Upper lobe of right lung (tissue), 1 donor: ENCODE results near the gene PTPRH. TPM values are rescaled to one million over a fixed set of nuclear protein-coding genes. Genes with fewer than 3 reads are reported as not detected.

ENCODE experiments used
- ATAC-seq: fragments of 200-7000 bp; cut with Tn5 transposase; one replicate; pipeline ENCODE4 v1.9.1; 2020; ENCODE audit warnings: mild to moderate bottlenecking, moderate library complexity
- DNase-seq: peaks from one replicate; pipeline ENCODE4 v3.0.0-alpha.2; 2020
- H3K27ac ChIP-seq: fragments of 200-600 bp; one replicate; pipeline ENCODE4 v1.8.0; 2022
- H3K27me3 ChIP-seq: fragments of 200-600 bp; one replicate; pipeline ENCODE4 v1.8.0; 2022; ENCODE audit warnings: mild to moderate bottlenecking
- H3K36me3 ChIP-seq: fragments of 200-600 bp; one replicate; pipeline ENCODE4 v1.8.0; 2022
- H3K4me1 ChIP-seq: fragments of 200-600 bp; one replicate; pipeline ENCODE4 v1.8.0; 2022
- H3K4me3 ChIP-seq: fragments of 200-600 bp; one replicate; pipeline ENCODE4 v1.8.0; 2022; ENCODE audit warnings: mild to moderate bottlenecking
- H3K9me3 ChIP-seq: fragments of 200-600 bp; one replicate; pipeline ENCODE4 v1.8.0; 2022
- intact Hi-C: fragments of 100-400 bp; cut with DNase I; formaldehyde crosslinking; loops from one replicate; pipeline ENCODE4 v1.11.0; 2022
- total RNA-seq: library from RNA; stranded (reverse); fragmentation: NEBNext Ultra II Directional; extraction: Animal tissue kit (Norgen Biotek cat#: 25700); gene quantifications from one replicate; pipeline ENCODE4 v1.2.1, GENCODE V29; 2021
- TF ChIP-seq, protein P1 (sequence below): fragments of 200-600 bp; IDR thresholded peaks from one replicate; pipeline ENCODE4 v1.8.0; 2022; ENCODE audit warnings: antibody characterized with exemption
- donor health status: DM: no; HTN: yes; CAD: no; lungs with severe emphysema.

PTPRH gene
- total RNA-seq, 1 donor from 2014 or later, result not detected

DNA sequence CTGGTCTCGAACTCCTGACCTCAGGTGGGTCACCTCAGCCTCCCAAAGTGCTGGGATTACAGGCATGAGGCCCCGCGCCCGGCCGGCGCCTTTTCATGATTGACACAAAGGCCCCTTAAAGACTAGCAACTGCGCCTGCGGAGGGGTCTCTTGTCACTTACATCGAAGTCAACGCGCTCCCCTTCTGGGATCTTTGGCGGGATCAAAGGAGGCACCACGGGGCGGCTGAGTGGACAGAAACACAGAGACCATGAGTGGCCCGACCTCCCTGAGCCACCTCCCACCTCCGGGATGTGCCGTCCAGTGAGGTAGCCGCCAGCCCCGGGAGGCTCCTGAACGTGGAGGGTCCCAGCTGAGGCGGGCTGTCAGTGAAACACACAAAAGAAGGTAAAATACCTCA lies 67.6 kb downstream of the PTPRH start:
- no peak overlapping the region for H3K27ac ChIP-seq
- no peaks in the 10 kb centered on the region for H3K36me3 ChIP-seq
- intact Hi-C loops, result loop anchor here (5.0 kb wide), 1 partner anchor 361 kb away; no protein-coding TSS in a partner anchor
- no peaks in the 10 kb centered on the region for H3K9me3 ChIP-seq
- TF ChIP-seq, protein P1, sequence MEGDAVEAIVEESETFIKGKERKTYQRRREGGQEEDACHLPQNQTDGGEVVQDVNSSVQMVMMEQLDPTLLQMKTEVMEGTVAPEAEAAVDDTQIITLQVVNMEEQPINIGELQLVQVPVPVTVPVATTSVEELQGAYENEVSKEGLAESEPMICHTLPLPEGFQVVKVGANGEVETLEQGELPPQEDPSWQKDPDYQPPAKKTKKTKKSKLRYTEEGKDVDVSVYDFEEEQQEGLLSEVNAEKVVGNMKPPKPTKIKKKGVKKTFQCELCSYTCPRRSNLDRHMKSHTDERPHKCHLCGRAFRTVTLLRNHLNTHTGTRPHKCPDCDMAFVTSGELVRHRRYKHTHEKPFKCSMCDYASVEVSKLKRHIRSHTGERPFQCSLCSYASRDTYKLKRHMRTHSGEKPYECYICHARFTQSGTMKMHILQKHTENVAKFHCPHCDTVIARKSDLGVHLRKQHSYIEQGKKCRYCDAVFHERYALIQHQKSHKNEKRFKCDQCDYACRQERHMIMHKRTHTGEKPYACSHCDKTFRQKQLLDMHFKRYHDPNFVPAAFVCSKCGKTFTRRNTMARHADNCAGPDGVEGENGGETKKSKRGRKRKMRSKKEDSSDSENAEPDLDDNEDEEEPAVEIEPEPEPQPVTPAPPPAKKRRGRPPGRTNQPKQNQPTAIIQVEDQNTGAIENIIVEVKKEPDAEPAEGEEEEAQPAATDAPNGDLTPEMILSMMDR, result no peak
- no peaks in the 10 kb centered on the region for H3K4me1 ChIP-seq
- DNase-seq (no peak), ATAC-seq (no peak)
- H3K4me3 ChIP-seq, result no peak overlapping the region
- H3K27me3 ChIP-seq, result peaks cover 58% of the 10 kb centered on the region

DNA sequence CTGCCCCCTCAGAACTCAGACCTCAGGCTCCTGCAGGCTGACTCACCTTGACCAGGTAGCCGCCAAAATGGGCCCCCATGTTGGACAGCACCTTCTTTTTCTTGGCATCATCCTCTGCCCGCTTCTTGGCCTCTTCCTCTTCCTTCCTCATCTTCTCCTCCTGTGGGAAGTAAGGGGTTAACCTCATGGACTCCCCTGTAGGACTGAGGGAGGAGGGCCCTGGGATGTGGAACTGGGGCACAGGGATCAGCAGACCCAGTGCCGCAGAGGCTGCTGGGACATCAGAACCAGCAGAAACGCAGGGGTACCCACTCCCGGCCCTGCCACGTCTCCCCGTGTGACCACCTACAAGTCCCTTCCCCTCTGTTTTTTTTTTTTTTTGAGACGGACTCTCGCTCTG lies 71.4 kb downstream of the PTPRH start:
- H3K9me3 ChIP-seq, result no peaks in the 10 kb centered on the region
- ATAC-seq, result no peak
- H3K4me3 ChIP-seq, result no peak overlapping the region
- TF ChIP-seq, protein P1, result no peak
- no peak for DNase-seq
- H3K27ac ChIP-seq, result no peak overlapping the region
- no peaks in the 10 kb centered on the region for H3K36me3 ChIP-seq
- intact Hi-C loops, result no loop called here
- no peaks in the 10 kb centered on the region for H3K4me1 ChIP-seq
- H3K27me3 ChIP-seq, result peaks cover 40% of the 10 kb centered on the region

DNA sequence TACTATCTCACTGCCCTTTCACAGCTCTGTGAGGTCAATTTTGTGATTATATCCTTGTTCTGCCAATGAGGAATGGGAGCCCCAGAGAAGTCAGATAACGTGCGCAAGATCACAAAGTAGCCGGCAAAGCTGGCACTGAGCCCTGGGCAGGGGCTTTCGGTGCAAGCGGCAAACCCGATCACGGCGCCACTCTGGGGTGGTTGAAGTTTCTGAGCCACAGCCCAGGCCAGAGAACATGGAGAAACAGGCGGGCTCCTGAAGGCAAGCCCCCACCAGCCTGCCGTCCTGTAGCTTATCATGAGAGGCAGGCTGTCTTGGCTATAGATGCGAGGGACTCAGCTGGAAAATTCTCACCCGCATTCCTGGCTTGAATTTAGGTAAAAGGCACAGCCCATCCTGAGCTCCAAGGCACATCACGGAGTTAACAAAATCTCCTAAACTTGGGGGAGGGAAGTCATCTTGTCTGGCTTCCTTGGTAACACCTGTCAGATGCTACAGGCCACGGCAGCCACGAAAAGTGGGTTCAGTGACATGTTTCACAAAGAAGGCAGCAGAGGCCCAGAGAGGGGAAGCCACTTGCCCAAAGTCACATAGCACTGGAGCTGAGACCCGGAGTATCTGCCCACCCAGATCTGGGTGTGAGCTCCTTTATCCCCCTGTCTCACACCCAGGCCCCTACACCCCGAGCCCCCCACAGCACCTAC lies 72.8 kb downstream of the PTPRH start:
- Histone ChIP-seq H3K27ac (no peak overlapping the region), H3K4me1 (no peaks in the 10 kb centered on the region), H3K36me3 (no peaks in the 10 kb centered on the region), H3K9me3 (no peaks in the 10 kb centered on the region), H3K27me3 (peaks cover 38% of the 10 kb centered on the region), H3K4me3 (no peak overlapping the region)
- intact Hi-C loops, result no loop called here
- TF ChIP-seq, protein P1, result no peak
- DNase-seq, result no peak
- ATAC-seq, result no peak

DNA sequence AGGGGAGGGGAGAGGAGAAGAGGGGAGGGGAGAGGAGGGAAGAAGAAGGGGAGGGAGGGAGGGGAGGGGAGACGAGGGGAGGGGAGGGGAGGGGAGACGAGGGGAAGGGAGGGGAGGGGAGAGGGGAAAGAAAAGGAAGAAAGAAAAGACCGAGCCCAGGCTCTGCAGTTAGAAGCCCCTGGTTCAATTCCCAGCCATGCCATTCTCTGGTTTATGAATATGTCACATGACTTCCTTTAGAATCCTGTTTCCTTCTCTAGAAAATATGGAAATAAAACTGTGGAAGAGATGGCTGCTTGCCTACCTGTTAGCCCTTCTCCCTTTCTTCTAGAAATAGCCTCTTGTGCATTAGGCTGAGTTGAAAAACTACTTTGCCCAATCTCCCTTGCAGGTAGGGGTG lies 74.6 kb downstream of the PTPRH start:
- H3K27me3 ChIP-seq, result peaks cover 26% of the 10 kb centered on the region
- no peak for ATAC-seq
- TF ChIP-seq, protein P1, result no peak

DNA sequence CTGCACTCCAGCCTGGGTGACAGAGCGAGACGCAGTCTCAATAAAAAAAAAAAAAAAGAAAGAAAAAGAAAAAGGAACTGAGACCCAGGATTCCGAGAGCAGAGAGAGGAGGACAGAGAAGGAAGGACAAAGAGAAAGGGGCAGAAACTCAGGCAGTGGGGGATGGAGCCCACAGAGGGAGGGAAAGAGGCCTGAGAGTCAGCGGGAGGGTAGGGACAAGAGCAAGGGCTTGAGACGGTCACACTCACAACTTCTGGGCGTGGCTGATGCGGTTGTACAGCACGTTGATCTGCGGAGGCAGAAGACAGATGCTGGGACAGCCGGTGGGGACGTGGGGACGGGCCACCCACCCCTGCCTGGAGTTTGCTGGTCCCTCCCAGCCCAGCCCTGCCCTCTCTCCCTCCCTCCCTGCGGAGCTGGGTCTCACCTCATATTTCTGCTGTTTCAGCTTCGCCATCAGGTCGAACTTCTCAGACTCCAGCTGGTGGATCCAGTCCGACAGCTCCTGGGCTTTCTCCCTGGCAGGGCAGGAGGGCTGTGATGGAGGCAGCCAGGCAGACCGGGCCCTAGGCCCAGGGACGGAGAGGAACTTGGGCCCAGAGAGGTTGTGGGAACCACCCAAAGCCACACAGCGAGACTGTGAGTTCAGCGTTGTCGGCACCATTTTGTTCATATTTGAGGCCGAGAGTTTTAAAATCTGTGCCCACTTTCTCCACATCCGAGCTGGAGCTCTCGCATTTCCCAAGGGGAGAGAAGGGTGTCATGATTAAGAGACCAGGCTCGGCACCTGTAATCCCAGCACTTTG lies 75.5 kb downstream of the PTPRH start:
- no peaks in the 10 kb centered on the region for H3K36me3 ChIP-seq
- peaks cover 26% of the 10 kb centered on the region for H3K27me3 ChIP-seq
- DNase-seq (no peak), ATAC-seq (peak; percentile 43)
- no peaks in the 10 kb centered on the region for H3K4me1 ChIP-seq
- intact Hi-C loops, result no loop called here
- H3K9me3 ChIP-seq, result no peaks in the 10 kb centered on the region
- H3K4me3 ChIP-seq, result no peak overlapping the region
- TF ChIP-seq, protein P1, result no peak
- H3K27ac ChIP-seq, result no peak overlapping the region

More for the DNA sequence above, 74.6 kb downstream of the PTPRH start:
- no peaks in the 10 kb centered on the region for H3K36me3 ChIP-seq
- no peak for DNase-seq
- H3K27ac ChIP-seq, result no peak overlapping the region
- no peaks in the 10 kb centered on the region for H3K4me1 ChIP-seq
- H3K4me3 ChIP-seq, result no peak overlapping the region
- H3K9me3 ChIP-seq, result no peaks in the 10 kb centered on the region
- intact Hi-C loops, result no loop called here
